NCI-H2227 (cell line): ENCODE results near the gene TMEM53.

ENCODE experiments used
- DNase-seq: peaks from one replicate; lab custom pipeline; 2025; ENCODE audit not compliant: unreplicated experiment; lab: John Stamatoyannopoulos, UW

Gene TMEM53

DNA sequence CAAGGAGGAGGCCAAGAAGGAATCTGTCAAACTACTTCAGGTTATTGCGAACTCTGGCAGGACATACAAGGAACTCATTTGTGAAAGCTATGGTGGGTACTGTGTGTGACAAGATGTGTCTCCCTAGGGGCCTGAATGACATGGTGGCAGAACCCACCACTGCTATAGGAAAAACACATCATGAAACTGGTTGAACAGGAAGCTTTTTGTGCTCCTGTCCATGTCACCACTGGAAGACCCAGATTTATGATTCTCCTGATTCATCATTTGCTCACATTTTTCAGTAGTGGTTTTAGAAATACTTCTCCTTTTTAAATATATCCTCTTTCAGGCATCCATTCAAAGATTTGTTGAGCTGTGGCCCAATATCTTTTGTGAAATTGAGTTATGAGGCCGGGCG lies 23.9 kb upstream of the TMEM53 start:
- no peak for DNase-seq

- no peak for DNase-seq
These were observed 22.6 kb upstream of the TMEM53 start for GRCh38 chr1:44696789-44697345.

DNA sequence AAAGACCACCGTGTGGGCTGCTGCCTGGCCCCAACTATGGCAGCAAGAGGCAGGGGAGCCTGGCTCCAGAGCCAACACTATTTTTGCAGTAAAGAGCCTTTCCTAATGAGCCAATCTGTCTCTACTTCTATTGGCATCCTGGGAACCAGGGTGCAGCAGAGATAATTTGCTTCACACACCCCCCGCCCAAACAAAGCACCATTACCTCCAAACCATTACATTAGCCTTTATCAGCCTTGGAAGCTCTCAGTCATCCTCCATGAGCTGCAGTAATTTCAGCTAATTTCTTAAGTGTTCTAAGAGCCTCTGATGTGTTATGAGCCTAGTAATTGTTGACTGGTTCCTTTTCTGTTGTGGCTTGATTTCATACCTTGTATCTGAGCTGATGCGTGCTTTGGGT lies 21.8 kb upstream of the TMEM53 start:
- DNase-seq: peak; percentile 53

DNA sequence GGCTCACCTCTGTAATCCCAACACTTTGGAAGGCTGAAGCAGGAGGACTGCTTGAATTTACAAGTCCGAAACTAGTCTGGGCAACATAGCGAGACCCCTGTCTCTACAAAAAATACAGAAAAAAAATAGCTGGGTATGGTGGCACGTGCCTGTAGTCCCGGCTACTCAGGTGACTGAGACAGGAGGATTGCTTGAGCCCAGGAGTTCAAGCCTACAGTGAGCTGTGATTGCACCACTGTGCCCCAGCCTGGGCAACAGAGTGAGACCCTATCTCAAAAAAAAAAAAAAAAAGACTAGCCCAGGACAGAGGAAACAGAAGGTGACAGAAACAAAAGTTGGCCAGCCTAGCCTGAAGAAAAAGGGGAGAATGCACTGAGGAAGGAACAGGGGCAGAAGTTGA lies 21.4 kb upstream of the TMEM53 start:
- DNase-seq: no peak

DNA sequence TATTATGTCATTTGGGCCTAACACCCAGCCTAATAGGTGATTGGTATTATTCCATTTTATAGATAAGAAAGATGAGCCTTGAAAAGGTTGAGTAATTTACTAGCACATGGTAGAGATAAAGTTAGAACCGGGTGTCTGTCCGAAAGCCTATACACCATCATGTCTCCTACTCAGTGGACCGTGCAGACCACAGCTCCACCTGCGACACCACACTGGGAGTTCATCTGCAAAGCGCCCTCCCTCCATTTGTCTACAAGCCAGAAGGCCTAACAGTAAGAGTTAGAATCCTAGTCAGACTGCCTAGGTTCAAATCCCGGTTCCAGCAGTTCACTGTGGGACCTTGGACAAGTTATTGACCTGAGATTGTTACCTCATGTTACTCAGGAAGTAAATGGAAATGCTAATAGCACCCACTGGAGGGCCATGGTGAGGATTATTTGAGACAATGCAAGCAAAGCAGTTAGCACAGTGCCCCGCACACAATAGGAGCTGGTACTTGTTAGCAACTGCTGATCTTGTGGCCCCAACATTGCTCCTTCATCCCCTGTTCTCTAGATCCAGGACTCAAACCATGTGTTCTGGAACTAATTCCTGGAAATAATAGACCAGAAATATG lies 20.7 kb upstream of the TMEM53 start:
- no peak for DNase-seq

DNA sequence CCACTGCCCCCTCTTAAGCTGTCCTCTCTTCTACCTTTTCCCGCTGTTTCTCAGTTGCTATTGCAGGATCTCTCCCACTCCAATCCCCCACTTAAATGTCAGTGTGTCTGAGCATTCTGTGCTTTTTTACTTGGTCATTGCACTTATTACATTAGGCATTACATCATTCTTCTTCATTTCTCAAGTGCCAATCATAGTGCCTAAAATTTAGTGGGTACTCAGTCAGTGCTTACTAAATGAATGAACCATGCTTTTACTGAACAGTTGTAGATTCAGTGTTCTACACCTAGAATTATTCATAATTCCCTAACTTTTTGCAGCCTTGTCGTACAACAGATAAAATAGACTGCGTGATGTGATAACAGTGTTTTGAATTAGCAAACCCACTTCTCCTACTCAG lies 19.6 kb upstream of the TMEM53 start:
- no peak for DNase-seq

DNA sequence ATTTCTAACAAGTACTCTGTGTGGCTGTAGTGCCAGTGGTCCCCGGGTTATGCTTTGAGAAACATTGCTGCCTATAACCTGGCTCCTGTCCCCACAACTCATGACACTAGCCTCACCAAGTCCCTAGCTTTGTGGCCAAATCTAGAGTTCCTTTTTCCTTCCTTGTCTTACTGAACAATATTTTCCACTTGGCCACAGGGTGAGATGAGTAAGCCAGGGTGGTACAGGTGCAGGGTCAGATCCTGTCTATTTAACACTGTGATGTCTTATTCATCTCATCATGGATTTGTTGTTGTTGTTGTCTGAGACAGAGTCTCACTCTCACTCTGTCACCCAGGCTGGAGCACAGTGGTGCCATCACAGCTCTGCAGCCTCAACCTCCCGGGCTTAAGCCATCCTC lies 18.9 kb upstream of the TMEM53 start:
- no peak for DNase-seq

DNA sequence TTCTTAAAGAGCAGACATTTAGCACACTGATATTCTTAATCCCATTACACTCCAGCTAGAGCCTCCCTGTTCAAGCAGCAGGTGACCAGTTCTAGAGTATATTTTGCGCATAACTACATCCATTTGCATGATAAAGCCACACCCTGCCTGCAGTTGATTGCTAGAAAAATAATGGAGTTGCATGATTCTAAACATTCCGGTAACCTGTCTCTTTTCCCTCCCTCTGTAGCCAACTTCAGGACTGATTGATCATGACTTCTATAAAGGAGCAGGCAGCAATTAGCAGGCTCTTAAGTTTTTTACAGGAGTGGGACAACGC lies 15.1 kb upstream of the TMEM53 start:
- no peak for DNase-seq

- DNase-seq: peak; percentile 34
These were observed 14.6 kb upstream of the TMEM53 start for GRCh38 chr1:44688760-44689446.

- no peak for DNase-seq
These were observed 11.6 kb upstream of the TMEM53 start for GRCh38 chr1:44685881-44686280.

GRCh38 chr1:44685218-44685617 lies 10.9 kb upstream of the TMEM53 start:
- no peak for DNase-seq

- DNase-seq: no peak
These were observed 10.2 kb upstream of the TMEM53 start for GRCh38 chr1:44684525-44684924.

GRCh38 chr1:44682883-44683265 lies 8.6 kb upstream of the TMEM53 start:
- no peak for DNase-seq

DNA sequence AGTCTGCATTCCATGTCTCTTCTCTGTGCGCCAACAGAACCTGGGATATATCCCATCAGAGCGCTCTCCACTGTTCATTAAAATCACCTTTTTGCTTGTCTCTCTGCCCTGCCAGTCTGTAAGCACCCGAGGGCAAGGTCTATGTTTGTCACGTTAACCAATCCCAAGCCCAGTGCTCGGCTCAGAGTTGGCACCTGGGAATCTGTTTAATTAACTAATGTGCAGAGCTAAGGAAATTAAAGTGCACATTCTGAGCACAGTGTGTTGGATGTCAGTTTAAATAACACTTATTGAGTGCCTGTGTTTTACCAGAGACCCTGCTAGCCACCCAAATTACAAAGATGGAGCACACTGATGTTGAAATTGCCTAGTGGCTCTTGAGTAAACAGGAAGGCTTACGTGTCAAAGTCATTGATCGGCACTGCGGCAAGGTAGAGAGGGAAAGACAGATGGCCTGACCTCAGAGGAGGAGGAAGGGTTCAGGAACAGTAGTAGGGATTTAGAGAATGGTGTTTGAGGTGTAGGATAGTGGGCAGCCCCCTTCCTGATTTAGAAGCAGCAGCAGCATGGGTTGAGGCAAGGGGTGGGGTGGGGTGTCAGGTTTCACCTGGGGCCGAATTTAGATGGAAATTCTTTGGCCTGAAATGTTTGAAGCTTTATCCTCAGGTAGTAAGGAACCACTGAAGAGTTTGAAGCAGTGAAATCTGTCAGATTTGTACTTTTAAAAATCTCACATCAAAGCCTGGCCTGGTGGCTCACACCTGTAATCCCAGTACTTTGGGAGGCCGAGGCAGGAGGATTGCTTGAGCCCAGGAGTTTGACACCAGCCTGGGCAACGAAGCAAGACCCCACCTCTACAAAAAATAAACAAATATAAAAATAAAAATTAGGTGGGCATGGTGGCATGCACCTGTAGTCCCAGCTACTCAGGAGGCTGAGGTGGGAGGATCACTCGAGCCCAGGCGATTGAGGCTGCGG lies 7.9 kb upstream of the TMEM53 start:
- DNase-seq: no peak

DNA sequence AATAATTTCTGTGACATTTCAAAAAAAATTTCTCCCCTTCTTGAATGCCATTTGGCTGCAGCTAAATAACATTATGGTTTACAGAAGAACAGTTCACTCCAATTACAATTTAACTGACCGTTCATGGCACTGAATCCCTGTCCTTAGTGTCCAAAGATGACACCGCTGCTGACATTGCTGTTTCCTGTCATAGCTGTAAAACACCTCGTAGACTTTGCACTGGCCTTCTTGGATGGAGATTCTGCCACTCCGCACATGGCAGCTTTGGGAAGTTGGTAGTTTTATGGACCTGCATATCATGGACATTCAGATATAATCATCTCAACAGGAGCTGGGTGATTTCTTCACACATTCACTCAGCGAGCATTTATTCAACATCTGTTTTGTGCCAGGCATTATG lies 5.2 kb upstream of the TMEM53 start:
- DNase-seq: no peak

DNA sequence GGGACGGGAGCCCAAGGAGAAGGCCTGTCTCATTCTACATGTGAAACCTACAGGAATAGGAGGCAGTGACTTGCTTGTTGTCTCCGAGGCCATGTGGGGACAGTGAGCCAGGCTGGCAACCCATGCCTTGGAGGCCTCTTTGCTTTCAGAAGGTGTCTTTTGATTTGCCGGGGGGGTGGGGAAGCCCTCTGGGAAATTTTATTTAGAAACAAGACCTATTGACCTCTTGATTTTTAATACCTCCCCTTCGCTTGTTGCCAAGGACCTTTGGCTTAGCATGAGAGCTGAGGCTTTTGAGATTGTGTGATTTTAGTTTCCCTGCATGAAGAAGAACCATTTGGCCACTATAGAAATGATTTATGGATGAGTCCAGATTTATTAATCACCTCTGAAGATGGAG lies 4.3 kb upstream of the TMEM53 start:
- DNase-seq: no peak

DNA sequence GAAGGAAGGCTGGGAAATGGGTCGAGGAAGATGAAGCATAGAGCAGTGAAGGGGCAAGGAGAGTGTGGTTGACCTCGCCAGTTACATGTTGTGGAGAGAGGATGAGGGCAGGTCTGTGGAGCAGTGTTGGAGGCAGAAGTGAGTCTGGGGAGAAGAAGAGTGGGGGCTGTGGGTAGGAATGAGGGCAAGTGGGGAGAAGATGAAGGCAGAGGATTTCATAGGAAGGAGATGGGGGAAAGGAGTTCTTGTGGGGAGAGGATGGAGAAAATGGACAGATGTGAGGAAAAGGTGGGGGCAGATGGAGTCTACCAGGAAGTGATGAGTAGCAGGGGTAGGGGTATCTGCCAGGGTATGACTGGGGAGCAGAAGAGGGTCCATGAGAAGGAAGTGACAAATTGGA lies 3.8 kb upstream of the TMEM53 start:
- no peak for DNase-seq

DNA sequence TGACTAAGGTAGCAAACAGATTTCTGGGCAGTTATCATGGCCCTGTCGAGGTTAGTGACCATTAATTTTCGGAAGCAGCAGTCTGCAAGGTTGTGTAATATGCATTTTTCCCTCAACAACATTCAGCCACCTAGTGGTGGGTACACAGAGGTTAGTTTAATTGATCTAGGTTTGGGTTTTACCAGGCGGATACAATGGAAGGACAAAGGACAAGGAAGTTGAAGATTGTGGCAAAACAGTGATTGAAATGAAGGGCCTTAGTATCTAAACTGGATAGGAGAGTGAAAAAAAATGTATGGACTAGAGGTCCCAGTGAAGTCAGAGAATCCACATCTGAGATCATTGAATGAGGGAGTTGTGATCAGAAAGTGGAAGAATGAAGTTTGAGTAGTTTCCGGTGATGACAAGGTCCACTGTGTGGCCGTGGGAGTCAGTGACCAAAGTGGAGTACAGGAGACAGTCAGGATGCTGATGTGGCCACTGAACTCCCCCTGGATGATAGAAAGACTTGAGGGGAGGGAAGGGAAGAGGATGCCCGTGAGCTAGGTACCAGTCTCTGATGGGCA lies 3.0 kb upstream of the TMEM53 start:
- DNase-seq: peak; percentile 25

GRCh38 chr1:44676484-44677200 lies 2.4 kb upstream of the TMEM53 start:
- no peak for DNase-seq

- no peak for DNase-seq
These were observed 905 bp upstream of the TMEM53 start for GRCh38 chr1:44675186-44675585.

DNA sequence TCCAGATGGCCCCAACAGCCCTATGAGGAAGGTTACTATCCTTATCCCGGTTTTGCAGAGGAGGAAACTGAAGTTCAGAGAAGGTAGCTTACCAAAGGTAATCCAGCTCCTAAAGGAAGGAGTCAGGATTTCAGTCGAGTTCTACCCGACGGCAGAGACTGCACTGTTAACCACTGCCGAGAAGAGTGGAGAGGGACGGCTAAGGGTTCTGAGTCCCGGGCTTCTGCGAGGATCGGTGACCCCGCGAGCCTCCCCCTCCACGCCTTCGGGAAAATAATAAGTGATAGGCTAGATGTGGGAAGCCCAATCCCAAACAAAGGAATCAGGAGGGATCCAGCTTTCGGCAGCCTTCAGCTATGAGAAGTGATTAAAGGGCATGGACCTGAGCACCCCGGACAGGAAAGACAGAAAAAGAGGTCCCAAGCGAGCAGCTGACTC lies 587 bp downstream of the TMEM53 start:
- DNase-seq: no peak
